Measurements from ENCODE around the gene PHPT1. TPM values are rescaled to one million over a fixed set of nuclear protein-coding genes. Genes with fewer than 3 reads are reported as not detected.
"Not testable (repeated sequence)": the region's sequence is repeated elsewhere in the genome, so short reads cannot be mapped to it uniquely, and the experiment has no call there.

PHPT1 gene
- total and polyA plus RNA-seq, 2 of the 13 experiments (the other 11 are each of a cell fraction or from before 2014, with no cell fraction given), result 189 to 192 TPM

DNA sequence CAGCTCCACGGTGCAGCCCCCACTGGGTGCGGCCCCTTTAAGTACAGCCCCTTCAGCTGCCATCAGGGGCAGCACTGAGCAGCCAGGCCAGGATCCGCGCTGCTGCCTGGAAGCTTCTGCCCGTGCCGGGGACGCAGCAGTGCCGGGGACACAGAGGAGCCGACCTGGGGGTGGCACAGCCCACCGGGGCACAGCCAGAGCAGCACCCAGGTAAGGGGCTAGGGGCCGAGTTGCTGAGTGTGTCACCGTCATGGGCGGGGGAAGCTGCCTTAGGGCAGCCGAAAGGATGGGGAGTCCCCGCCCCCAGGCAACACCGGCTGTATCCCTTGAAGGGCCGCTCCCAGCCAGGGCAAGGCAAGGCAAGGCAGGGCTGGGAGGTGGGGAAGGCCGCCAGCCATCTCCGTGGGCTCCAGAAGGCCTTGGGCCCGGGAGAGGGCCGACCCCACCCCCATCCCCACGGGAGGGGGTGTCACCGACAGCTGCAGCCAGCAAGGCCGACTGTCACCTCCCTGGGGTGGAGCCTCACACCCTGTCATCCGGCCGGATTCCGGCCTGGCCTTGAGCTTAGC lies 6.7 kb upstream of the PHPT1 start, which contains the start of gene AJM1 (continued):
- TF ChIP-seq, protein P1, sequence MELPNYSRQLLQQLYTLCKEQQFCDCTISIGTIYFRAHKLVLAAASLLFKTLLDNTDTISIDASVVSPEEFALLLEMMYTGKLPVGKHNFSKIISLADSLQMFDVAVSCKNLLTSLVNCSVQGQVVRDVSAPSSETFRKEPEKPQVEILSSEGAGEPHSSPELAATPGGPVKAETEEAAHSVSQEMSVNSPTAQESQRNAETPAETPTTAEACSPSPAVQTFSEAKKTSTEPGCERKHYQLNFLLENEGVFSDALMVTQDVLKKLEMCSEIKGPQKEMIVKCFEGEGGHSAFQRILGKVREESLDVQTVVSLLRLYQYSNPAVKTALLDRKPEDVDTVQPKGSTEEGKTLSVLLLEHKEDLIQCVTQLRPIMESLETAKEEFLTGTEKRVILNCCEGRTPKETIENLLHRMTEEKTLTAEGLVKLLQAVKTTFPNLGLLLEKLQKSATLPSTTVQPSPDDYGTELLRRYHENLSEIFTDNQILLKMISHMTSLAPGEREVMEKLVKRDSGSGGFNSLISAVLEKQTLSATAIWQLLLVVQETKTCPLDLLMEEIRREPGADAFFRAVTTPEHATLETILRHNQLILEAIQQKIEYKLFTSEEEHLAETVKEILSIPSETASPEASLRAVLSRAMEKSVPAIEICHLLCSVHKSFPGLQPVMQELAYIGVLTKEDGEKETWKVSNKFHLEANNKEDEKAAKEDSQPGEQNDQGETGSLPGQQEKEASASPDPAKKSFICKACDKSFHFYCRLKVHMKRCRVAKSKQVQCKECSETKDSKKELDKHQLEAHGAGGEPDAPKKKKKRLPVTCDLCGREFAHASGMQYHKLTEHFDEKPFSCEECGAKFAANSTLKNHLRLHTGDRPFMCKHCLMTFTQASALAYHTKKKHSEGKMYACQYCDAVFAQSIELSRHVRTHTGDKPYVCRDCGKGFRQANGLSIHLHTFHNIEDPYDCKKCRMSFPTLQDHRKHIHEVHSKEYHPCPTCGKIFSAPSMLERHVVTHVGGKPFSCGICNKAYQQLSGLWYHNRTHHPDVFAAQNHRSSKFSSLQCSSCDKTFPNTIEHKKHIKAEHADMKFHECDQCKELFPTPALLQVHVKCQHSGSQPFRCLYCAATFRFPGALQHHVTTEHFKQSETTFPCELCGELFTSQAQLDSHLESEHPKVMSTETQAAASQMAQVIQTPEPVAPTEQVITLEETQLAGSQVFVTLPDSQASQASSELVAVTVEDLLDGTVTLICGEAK (IDR thresholded peaks at IDR 0.05), result not testable (repeated sequence)
- TF ChIP-seq, protein P1 (CRISPR knock-in tag; IDR thresholded peaks at IDR 0.05), result 0 out of 2 replicates have a peak, but pooled peaks have one; percentile 11
- TF ChIP-seq, protein P2, sequence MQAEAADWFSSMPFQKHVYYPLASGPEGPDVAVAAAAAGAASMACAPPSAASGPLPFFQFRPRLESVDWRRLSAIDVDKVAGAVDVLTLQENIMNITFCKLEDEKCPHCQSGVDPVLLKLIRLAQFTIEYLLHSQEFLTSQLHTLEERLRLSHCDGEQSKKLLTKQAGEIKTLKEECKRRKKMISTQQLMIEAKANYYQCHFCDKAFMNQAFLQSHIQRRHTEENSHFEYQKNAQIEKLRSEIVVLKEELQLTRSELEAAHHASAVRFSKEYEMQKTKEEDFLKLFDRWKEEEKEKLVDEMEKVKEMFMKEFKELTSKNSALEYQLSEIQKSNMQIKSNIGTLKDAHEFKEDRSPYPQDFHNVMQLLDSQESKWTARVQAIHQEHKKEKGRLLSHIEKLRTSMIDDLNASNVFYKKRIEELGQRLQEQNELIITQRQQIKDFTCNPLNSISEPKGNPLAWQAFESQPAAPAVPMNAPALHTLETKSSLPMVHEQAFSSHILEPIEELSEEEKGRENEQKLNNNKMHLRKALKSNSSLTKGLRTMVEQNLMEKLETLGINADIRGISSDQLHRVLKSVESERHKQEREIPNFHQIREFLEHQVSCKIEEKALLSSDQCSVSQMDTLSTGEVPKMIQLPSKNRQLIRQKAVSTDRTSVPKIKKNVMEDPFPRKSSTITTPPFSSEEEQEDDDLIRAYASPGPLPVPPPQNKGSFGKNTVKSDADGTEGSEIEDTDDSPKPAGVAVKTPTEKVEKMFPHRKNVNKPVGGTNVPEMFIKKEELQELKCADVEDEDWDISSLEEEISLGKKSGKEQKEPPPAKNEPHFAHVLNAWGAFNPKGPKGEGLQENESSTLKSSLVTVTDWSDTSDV (CRISPR knock-in tag; IDR thresholded peaks at IDR 0.05), result peak; percentile 75; the same call in 1 of the 2 replicates
- TF ChIP-seq MTA1 (CRISPR knock-in tag; IDR thresholded peaks at IDR 0.05; ENCODE audit: borderline replicate concordance) (peak; percentile 68; the same call in 1 of the 2 replicates), ZNF274 (CRISPR knock-in tag; IDR thresholded peaks at IDR 0.05) (peak; percentile 65; the same call in 1 of the 2 replicates), TARDBP (CRISPR knock-in tag; IDR thresholded peaks at IDR 0.05) (peak; percentile 70; the same call in 1 of the 2 replicates), ZMYM3 (CRISPR knock-in tag; IDR thresholded peaks at IDR 0.05) (peak; percentile 40; the same call in 1 of the 2 replicates), ZC3H13 (CRISPR knock-in tag; IDR thresholded peaks at IDR 0.05) (peak; percentile 93), ZSCAN20 (CRISPR knock-in tag; IDR thresholded peaks at IDR 0.05; ENCODE audit: borderline replicate concordance) (peak; percentile 47; the same call in 1 of the 2 replicates), ZNF768 (CRISPR knock-in tag; IDR thresholded peaks at IDR 0.05) (peak; percentile 52), ZNF850 (CRISPR knock-in tag; conservative IDR thresholded peaks at IDR 0.05) (0 out of 2 replicates have a peak, but pooled peaks have one; percentile 55), TBX3 (IDR thresholded peaks at IDR 0.05; ENCODE audit: borderline replicate concordance) (peak; percentile 33; the same call in 1 of the 2 replicates), ZNF83 (CRISPR knock-in tag; IDR thresholded peaks at IDR 0.05; ENCODE audit: borderline replicate concordance) (0 out of 2 replicates have a peak, but pooled peaks have one; percentile 69), BORCS8-MEF2B (CRISPR knock-in tag; IDR thresholded peaks at IDR 0.05) (peak; percentile 51; the same call in 1 of the 2 replicates), SMAD3 (CRISPR knock-in tag; IDR thresholded peaks at IDR 0.05) (0 out of 2 replicates have a peak, but pooled peaks have one; percentile 64)
- TF ChIP-seq, protein P3, sequence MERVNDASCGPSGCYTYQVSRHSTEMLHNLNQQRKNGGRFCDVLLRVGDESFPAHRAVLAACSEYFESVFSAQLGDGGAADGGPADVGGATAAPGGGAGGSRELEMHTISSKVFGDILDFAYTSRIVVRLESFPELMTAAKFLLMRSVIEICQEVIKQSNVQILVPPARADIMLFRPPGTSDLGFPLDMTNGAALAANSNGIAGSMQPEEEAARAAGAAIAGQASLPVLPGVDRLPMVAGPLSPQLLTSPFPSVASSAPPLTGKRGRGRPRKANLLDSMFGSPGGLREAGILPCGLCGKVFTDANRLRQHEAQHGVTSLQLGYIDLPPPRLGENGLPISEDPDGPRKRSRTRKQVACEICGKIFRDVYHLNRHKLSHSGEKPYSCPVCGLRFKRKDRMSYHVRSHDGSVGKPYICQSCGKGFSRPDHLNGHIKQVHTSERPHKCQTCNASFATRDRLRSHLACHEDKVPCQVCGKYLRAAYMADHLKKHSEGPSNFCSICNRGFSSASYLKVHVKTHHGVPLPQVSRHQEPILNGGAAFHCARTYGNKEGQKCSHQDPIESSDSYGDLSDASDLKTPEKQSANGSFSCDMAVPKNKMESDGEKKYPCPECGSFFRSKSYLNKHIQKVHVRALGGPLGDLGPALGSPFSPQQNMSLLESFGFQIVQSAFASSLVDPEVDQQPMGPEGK (CRISPR knock-in tag; IDR thresholded peaks at IDR 0.05), result peak; percentile 23

Measured in HepG2 (cell line).